Measurements from ENCODE around the gene NFKBIB. TPM values are rescaled to one million over a fixed set of nuclear protein-coding genes. Genes with fewer than 3 reads are reported as not detected.

The NFKBIB gene
- total and polyA plus RNA-seq, 7 donors, result 21.9 to 109 (median 41.0) TPM

GRCh38 chr19:38917921-38918491, 18.2 kb downstream of the NFKBIB start:
- Histone ChIP-seq H3K4me1 (no peaks in the 10 kb centered on the region), H3K36me3 (ENCODE audit: insufficient read depth in 1 of 2, low read depth in 1 of 2) (peaks cover 2 to 35% of the 10 kb centered on the region in 2 donors), H3K4me3 (no peak overlapping the region), H3K9me3 (no peaks in the 10 kb centered on the region), H3K27me3 (ENCODE audit: insufficient read depth in 3 of 3, low read length in 2 of 3) (no peaks in the 10 kb centered on the region), H3K27ac (no peak overlapping the region)
- WGBS, 3 donors, result 71 to 74% (median 73%) methylated on average over 11 to 13 of the region's 13 CpGs
- intact Hi-C loops (cut with DNase I), result no loop called here
- ATAC-seq (no peak), DNase-seq (no peak)
- TF ChIP-seq, protein P1, sequence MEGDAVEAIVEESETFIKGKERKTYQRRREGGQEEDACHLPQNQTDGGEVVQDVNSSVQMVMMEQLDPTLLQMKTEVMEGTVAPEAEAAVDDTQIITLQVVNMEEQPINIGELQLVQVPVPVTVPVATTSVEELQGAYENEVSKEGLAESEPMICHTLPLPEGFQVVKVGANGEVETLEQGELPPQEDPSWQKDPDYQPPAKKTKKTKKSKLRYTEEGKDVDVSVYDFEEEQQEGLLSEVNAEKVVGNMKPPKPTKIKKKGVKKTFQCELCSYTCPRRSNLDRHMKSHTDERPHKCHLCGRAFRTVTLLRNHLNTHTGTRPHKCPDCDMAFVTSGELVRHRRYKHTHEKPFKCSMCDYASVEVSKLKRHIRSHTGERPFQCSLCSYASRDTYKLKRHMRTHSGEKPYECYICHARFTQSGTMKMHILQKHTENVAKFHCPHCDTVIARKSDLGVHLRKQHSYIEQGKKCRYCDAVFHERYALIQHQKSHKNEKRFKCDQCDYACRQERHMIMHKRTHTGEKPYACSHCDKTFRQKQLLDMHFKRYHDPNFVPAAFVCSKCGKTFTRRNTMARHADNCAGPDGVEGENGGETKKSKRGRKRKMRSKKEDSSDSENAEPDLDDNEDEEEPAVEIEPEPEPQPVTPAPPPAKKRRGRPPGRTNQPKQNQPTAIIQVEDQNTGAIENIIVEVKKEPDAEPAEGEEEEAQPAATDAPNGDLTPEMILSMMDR (IDR thresholded peaks at IDR 0.05), result no peak

- no peak overlapping the region for H3K27ac ChIP-seq
- no peak for DNase-seq
- peak in 1 of 4 donors; percentile 8 for ATAC-seq
- intact Hi-C loops (cut with DNase I), result no loop called here
- H3K4me1 ChIP-seq, result no peaks in the 10 kb centered on the region
- H3K9me3 ChIP-seq, result no peaks in the 10 kb centered on the region
- WGBS, 3 donors, result 90 to 91% (median 90%) methylated on average over 10 of the region's 10 CpGs
- H3K27me3 ChIP-seq (ENCODE audit: insufficient read depth in 3 of 3, low read length in 2 of 3), result no peaks in the 10 kb centered on the region
- TF ChIP-seq, protein P1 (IDR thresholded peaks at IDR 0.05), result no peak
- peaks cover 2 to 37% of the 10 kb centered on the region in 2 donors for H3K36me3 ChIP-seq (ENCODE audit: insufficient read depth in 1 of 2, low read depth in 1 of 2)
- no peak overlapping the region for H3K4me3 ChIP-seq
Measured at GRCh38 chr19:38918526-38918925, 18.8 kb downstream of the NFKBIB start.

DNA sequence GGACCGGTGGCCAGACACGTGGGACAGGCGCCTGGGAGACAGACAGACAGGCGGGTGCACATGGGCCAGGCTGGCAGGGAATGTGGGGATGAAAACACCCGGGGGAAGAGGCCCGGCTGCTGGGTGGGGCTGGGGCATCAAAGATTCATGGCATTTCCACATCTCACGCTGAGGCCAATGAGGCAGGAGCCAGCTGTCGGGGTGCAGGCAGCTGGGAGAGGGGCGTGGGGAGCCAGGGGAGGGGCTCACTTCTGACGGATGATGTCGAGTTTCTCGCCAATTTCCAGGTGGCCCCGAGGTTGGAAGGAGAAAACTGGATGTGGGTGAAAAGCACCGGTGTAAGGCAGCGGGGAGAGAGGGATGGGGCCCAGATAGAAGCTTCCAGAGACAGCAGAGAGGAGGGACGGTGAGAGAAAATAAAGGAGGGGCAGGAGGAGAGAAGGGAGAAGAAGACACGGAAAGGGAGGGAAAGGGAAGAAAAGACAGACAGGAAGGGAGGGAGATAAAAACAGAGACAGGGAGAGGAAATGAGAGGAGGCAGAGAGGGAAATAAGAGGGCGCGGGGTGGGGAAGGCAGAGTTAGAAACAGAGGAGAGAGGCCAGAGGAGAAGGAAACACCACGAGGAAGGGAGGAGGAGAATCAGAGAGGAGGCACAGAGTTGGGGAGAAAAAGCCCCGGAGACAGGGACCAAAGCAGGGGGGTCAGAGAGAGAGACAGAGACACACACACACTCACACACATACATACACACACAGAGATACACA, 20.2 kb downstream of the NFKBIB start:
- Histone ChIP-seq H3K36me3 (ENCODE audit: insufficient read depth in 1 of 2, low read depth in 1 of 2) (peaks cover 2 to 50% of the 10 kb centered on the region in 2 donors), H3K9me3 (no peaks in the 10 kb centered on the region), H3K27ac (no peak overlapping the region), H3K4me3 (no peak overlapping the region), H3K4me1 (no peaks in the 10 kb centered on the region), H3K27me3 (ENCODE audit: insufficient read depth in 3 of 3, low read length in 2 of 3) (no peaks in the 10 kb centered on the region)
- DNase-seq (no peak), ATAC-seq (no peak)
- intact Hi-C loops (cut with DNase I), result loop anchor here in 1 of 2 donors (10.0 kb wide), 1 partner anchor 275 kb away; the partner anchor contains the start of gene ACTN4
- TF ChIP-seq, protein P1 (IDR thresholded peaks at IDR 0.05), result no peak
- 59 to 60% (median 60%) methylated on average over 21 of the region's 21 CpGs for WGBS, 3 donors

GRCh38 chr19:38920602-38921419, 21.0 kb downstream of the NFKBIB start:
- DNase-seq, result no peak
- ATAC-seq, result no peak
- intact Hi-C loops (cut with DNase I), result loop anchor here in 1 of 2 donors (10.0 kb wide), 1 partner anchor 276 kb away; the partner anchor contains the start of gene ACTN4
- no peaks in the 10 kb centered on the region for H3K4me1 ChIP-seq
- WGBS, 3 donors, result 72 to 77% (median 75%) methylated on average over 14 of the region's 14 CpGs
- H3K9me3 ChIP-seq, result no peaks in the 10 kb centered on the region
- H3K4me3 ChIP-seq, result no peak overlapping the region
- TF ChIP-seq, protein P1 (IDR thresholded peaks at IDR 0.05), result no peak
- H3K36me3 ChIP-seq (ENCODE audit: insufficient read depth in 1 of 2, low read depth in 1 of 2), result peaks cover 0 to 50% of the 10 kb centered on the region in 2 donors
- no peaks in the 10 kb centered on the region for H3K27me3 ChIP-seq (ENCODE audit: insufficient read depth in 3 of 3, low read length in 2 of 3)
- H3K27ac ChIP-seq, result no peak overlapping the region

Data from psoas muscle (tissue), 8 donors.